Inferior parietal cortex (tissue), 1 donor: ENCODE data around the gene MYH16.
"Not testable (repeated sequence)": the region's sequence is repeated elsewhere in the genome, so short reads cannot be mapped to it uniquely, and the experiment has no call there.

Experiments
- DNase-seq: peaks from one replicate; pipeline ENCODE4 v3.0.0-alpha.2; 2016; ENCODE audit errors: extremely low spot score

MYH16 gene

DNA sequence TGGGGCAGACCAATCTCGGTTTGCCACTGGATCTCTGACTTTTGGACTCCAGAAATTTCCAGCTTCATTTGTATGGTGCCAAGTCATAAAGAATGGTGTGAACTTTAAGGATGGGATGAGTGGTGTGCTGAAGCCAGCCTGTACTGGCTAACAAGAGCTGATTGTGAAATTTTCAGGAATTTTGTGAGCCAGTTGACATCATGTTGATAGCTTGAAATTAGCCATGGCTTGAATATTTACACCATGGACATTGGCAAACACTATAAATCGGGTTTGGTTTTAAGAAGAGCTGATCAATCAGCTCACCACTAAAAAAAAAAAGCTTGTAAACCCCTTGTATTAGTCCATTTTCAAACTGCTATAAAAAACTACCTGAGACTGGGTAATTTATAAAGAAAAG, 14.1 kb upstream of the MYH16 start:
- no peak for DNase-seq

DNA sequence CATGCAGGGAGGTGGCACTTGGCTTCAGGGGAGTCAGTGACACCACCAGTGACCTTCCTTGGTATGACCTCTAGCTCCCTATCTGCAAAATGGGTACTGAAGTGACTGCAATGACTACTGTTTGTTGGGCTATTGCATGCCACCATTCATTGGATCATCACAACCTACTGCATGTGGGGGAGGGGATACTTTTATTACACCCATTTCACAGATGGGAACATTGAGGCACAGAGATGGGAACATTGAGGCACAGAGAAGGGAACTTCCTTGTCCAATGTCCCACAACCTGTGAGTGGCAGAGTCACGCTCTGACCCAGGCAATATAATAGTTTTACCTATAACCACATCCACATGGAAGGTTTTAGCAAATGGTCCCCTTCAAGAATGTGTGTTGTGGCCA, 12.2 kb upstream of the MYH16 start:
- DNase-seq = no peak

- DNase-seq = no peak
Measured at GRCh38 chr7:99261646-99262045, 11.0 kb upstream of the MYH16 start.

- no peak for DNase-seq
Measured at GRCh38 chr7:99265848-99266480, 6.7 kb upstream of the MYH16 start.

DNA sequence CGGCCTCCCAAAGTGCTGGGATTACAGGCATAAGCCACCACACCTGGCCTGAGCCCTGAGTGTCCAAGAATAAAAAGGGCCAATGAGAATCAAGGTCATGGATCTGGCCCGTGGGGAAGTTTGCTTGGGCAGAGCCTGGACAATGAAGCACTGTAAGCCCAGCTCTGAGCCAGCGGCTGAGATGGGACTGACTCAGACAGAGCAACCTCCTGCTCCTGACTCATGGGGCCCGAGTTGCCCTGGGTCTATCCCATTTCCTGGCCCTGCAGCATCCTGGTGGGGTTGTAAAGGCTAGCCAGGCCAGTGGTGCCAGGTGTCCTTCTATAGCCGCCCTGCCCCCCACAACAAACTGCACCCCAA, 5.2 kb upstream of the MYH16 start:
- peak; percentile 5 for DNase-seq

- peak; percentile 38 for DNase-seq
Measured at GRCh38 chr7:99267841-99268576, 4.6 kb upstream of the MYH16 start.

- no peak for DNase-seq
Measured at GRCh38 chr7:99268577-99268908, 4.1 kb upstream of the MYH16 start.

- DNase-seq = no peak
Measured at GRCh38 chr7:99270702-99271101, 1.9 kb upstream of the MYH16 start.

DNA sequence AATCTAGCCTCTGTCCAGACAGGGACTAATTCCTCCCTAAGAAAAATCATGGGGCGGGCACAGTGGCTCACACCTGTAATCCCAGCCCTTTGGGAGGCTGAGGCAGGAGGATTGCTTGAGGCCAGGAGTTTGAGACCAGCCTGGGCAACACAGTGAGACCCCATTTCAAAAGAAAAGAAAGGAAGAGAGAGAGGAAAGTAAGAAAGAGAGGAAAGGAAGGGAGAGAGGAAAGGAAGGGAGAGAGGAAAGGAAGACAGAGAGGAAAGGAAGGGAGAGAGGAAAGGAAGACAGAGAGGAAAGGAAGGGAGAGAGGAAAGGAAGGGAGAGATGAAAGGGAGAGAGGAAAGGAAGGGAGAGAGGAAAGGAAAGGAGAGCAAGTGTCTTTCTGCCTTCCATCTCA, 922 bp downstream of the MYH16 start:
- DNase-seq = not testable (repeated sequence)

GRCh38 chr7:99274908-99275307, 2.3 kb downstream of the MYH16 start:
- DNase-seq = not testable (repeated sequence)

- DNase-seq = no peak
Measured at GRCh38 chr7:99275496-99275895, 2.9 kb downstream of the MYH16 start.

DNA sequence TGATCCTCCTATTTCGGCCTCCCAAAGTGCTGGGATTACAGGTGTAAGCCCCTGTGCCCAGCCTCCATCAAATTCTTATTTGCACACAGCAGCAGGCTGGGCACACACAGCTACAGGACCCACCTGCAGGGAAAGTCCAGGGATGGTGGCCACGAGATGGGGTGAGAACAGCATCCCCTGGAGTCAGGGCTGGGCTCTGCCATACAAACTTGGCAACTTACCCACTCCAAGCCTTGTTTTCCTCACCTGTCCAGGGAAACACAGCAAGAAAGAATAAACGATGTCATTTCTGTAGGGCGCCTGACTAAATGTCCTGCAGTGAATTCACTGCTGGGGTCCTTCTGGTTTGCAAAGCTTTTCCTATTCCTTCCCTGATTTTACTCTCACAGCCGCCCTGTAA, 5.5 kb downstream of the MYH16 start:
- no peak for DNase-seq

- DNase-seq = not testable (repeated sequence)
Measured at GRCh38 chr7:99284165-99284564, 11.5 kb downstream of the MYH16 start.

- DNase-seq = no peak
Measured at GRCh38 chr7:99287779-99288534, 15.3 kb downstream of the MYH16 start.

- DNase-seq = no peak
Measured at GRCh38 chr7:99289185-99289584, 16.5 kb downstream of the MYH16 start.

GRCh38 chr7:99290148-99290547, 17.5 kb downstream of the MYH16 start:
- DNase-seq = not testable (repeated sequence)

DNA sequence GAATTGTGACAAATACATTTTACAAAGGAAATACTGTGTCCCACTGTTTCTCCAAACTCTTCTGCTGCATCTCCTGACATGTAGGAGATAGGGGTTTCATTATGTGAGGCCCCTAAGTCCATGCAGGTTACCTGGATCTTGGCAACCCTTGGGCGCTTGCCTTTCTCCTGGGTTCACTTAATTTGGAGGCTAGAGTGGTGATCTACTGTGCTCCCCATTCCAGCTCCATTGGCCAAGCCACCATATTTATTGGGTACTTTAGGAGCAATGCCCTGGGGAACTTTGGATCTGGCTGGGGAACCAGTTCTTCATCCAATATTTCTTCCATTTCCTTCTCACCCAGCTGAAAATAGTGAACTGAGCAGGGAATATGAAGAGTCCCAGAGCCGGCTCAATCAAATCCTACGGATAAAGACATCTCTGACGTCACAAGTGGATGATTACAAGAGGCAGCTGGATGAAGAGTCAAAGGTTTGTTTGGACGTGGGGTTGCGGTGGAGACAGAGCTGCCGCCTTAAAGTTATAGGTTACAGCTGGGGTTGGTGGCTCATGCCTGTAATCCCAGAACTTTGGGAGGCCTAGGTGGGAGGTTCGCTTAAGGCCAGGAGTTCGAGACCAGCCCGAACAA, 18.5 kb downstream of the MYH16 start:
- DNase-seq = no peak

- no peak for DNase-seq
Measured at GRCh38 chr7:99292127-99292526, 19.5 kb downstream of the MYH16 start.

DNA sequence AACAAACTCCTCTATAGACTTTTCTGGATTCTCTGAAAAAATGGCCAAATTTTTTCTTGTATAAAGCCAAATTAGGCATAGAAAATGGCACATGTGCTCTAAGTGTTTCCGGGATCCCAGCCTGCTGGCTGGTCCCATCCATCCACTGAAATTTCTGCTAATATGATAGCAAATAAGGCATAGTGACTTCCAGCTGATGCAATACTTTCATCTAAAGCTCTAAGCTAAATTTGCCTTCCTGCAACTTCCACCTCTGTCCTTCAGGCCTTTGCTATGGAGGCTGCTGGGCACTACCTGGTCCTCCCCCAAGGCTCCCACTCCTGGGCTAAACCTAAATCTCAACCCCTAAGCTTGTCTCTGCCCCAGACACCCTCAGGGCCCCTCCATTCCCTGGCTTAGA, 20.5 kb downstream of the MYH16 start:
- DNase-seq = no peak

DNA sequence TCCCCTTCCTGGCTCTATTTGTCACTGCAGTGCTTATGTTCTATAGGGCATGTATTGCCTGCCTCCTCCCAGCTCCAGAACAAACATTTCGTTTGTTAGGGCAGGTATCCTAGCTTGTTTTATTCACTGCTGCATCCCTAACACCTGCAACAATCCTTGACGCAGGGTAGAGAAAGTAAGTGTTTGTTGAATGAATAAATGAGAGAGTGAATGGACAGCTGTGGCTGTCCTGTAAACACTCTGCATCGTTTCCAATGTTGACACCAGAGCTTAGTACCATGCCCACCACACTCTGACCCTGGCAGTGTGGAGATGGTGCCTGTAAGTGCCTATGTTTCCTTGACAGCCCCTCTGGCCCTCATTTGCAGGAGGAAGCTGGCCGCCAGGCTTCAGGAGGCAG, 21.0 kb downstream of the MYH16 start:
- no peak for DNase-seq

GRCh38 chr7:99296471-99296870, 23.8 kb downstream of the MYH16 start:
- no peak for DNase-seq

GRCh38 chr7:99301496-99301895, 28.9 kb downstream of the MYH16 start:
- DNase-seq = no peak
